GM12892 (cell line): ENCODE measurements around the gene TPRG1.

Experiments used
- POLR2AphosphoS5 ChIP-seq: IDR thresholded peaks from 2 replicates; pipeline ENCODE4 v1.6.1; 2011; ENCODE audit warnings: low read depth, low read length, control low read depth
- TAF1 ChIP-seq: IDR thresholded peaks from 2 replicates; pipeline ENCODE4 v1.6.1; 2011; ENCODE audit warnings: low read depth, mild to moderate bottlenecking, control low read depth, low read length, borderline replicate concordance

DNA sequence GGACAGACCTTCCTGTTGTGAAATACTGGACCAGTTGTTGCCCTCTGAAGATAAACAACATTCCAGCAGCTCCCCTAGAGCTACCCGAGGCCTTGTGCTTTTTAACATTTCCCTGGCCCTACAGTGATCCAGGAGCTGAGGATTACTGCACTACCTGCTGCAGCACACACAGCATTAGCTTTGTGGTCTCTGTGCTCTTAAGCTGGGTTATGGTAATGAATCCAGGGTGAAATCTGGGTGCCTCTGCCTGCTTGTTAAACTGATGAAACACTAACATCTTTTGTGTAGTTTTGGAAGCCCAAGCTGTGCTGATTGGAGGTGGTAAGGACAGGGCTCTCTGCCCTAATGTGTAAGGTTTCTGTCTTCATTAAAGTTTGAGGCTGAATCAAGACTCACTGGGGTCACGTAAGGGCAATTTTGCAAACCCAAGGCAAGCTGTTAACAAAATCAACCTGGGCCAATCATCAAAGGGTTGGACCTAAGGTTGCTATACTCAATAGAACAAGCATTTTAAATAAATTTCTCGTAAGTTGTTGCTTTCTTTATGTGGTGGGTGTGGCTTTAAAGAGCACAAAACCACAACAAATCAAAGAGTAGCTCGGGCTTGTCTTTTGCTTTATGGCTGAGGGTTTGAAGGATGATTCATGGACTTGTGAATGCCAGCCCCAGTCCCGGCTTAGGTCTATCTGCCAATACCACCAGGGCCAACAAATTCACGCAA lies 183.9 kb downstream of the TPRG1 start:
- no peak for TF ChIP-seq POLR2AphosphoS5
- no peak for TF ChIP-seq TAF1
